Frontal cortex (tissue), 4 donors: Measurements from ENCODE around the gene AKAP7. TPM values are rescaled to one million over a fixed set of nuclear protein-coding genes. Genes with fewer than 3 reads are reported as not detected.
"Not testable (repeated sequence)": the region's sequence is repeated elsewhere in the genome, so short reads cannot be mapped to it uniquely, and the experiment has no call there.

ENCODE experiments used
- DNase-seq, 2 donors: peaks; one replicate each; pipeline ENCODE4 v3.0.0; 2012; ENCODE audit warnings: low spot score in 2 of 2
- FAIRE-seq: peaks from 2 replicates; lab custom pipeline; 2012; peaks lifted over from hg19 to GRCh38; lab: Jason Lieb, UNC
- total RNA-seq: library from RNA; depleted of rRNA; stranded (reverse); fragments of >200 nt; gene quantifications from one replicate; pipeline ENCODE4 v1.2.3, GENCODE V29; 2014
- donor health status: control.
- donor health status: control.
- donor health status: control.

AKAP7 gene
- total RNA-seq, 1 donor from 2014 or later = 205 TPM

DNA sequence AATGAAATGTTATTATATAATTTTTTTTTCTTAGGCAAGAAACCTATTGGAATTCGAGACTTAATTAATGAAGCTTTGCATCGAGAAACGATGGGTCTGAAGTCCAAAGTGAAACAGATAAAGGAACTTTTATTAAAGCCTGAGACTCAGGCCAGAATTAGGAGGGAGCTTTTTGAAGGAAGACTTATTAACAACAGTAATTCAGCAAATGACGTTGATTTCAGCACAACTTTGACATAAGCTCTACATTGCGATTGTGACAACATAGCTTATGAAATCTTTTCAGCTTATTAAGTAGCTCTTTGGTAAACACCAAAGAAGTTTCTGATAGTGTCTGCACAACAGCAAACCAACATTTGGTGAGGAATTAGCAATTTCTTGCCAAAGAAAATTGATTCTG lies 147.1 kb downstream of the AKAP7 start:
- FAIRE-seq = no peak

GRCh38 chr6:131283466-131284175 lies 148.4 kb downstream of the AKAP7 start:
- FAIRE-seq (no peak), DNase-seq (no peak)

More for the DNA sequence above, 147.1 kb downstream of the AKAP7 start:
- no peak for DNase-seq

DNA sequence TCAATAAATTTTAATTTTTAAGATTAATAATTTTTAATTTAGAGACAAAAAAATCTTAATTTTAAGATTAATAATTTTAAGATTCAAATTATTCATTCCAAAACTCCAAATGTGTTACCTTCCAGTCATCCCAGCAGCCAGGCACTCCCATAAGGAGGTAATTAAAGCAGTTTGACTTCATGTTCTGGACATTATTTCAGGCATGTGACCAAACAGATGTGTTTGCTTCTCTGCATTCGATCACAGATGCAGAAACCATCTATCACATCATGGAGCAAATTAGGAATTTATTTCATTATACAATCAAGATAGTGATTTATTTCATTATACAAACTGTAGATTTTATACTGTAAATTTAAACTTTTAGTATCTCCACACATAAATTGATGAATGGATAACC lies 150.3 kb downstream of the AKAP7 start:
- FAIRE-seq (no peak), DNase-seq (no peak)

GRCh38 chr6:131286469-131287040 lies 151.3 kb downstream of the AKAP7 start:
- DNase-seq (no peak), FAIRE-seq (no peak)

GRCh38 chr6:131288214-131288613 lies 152.9 kb downstream of the AKAP7 start:
- no peak for FAIRE-seq
- DNase-seq = no peak

GRCh38 chr6:131290955-131291354 lies 155.7 kb downstream of the AKAP7 start:
- DNase-seq (no peak), FAIRE-seq (no peak)

DNA sequence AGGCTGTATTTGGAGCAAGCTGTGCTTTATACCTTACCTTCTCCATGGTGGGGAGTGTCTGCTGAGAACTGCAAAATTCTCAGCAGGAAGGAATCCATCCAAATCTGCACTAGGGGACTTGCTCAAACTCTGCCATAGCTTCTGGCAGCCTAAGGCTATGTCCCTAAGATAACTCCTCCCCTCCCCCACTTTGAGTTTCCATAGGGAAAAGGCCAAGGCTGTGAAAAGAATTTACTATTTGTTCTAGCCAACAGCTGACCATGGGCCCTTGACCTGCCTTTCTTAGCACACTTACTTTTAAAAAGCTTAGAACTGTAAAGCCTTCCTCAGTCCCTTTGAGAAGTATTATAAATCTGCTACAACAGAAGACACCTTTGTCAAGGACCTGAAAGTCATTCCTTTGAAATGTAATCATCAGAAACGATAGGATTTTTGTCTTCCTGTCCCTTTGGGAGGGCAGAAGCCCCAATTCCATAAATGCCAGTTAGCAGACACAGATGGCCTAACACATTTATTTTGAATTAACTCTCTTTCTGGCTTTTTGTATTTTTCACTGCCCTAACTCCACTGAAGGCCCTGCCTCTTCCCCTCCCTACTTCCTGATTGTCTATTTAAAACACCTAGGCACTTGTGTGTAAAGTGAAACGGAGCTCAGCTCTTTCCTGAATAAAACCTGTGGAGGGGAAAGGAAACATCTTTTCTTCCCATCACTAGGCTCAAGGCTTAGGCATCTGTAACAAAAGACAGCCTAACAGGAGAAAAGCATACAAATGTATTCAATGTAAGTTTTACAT lies 157.1 kb downstream of the AKAP7 start:
- DNase-seq = no peak

DNA sequence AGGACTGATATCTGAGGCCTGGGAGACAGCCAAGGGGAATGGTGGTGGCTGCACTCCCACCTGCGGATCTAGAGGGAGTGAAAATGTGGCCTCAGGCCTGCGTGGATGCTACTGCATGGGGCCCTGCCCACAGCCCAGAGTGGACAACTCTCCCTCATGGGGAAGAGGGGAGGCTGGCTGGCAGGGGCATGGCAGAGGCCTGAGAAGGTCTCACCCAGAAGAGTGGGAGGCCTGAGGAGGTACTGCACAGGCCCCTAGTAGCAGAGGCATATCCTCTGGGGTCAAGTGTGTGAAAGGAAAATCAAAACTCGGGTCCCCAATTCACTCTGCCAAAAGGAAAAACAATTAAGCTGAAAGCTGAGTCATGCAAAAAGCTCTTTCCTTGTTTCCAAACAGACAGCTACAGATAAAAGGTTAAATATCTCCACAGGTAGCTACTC lies 158.2 kb downstream of the AKAP7 start:
- FAIRE-seq (no peak), DNase-seq (no peak)

More for the DNA sequence above, 157.1 kb downstream of the AKAP7 start:
- FAIRE-seq = no peak

DNA sequence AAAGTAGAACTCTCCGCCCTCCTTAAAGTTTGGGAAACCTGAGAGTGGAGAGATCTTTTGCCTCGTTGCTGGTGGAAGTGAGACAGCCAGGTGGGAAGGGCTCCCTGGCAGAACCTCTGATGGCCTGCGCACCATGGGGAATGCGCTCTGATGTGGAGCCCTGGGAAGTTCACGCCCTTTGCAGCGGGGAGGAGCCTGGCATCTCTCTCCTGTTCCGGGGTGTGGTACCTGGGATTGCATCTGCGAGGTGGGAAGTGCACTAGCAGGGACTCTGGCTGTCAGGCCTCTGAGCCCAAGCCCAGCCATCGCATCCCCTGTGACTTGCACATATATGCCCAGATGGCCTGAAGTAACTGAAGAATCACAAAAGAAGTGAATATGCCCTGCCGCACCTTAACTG lies 159.8 kb downstream of the AKAP7 start:
- DNase-seq (no peak), FAIRE-seq (no peak)

DNA sequence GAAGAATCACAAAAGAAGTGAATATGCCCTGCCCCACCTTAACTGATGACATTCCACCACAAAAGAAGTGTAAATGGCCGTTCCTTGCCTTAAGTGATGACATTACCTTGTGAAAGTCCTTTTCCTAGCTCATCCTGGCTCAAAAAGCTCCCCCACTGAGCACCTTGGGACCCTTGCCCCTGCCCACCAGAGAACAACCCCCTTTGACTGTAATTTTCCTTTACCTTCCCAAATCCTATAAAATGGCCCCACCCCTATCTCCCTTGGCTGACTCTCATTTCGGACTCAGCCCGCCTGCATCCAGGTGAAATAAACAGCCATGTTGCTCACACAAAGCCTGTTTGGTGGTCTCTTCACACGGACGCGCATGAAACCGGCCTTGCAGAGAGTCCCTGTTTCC lies 165.6 kb downstream of the AKAP7 start:
- FAIRE-seq, DNase-seq: not testable (repeated sequence)

DNA sequence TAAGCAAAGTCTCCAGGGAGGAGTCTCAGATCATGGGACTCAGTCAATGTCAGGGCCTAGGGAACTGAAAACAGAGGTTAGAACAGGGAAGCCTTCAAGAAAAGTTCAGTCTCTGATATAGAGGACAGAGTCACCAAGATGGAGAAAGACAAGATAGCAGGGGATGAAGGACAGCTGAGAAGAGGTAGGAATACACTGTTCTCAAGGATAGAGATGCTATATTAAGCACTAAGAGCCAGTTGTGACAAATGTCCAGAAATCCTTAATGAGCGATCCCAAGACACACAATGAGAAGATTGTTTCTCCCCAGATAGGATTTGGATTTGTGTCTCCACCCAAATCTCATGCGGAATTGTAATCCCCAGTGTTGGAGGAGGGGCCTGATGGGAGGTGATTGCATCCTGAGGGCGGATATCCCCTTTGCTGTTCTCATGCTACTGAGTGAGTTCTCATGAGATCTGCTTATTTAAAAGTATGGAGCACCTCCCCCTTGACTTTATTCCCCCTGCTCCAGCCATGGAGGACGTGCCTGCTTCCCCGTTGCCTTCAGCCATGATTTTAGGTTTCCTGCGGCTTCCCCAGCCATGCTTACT lies 168.2 kb downstream of the AKAP7 start:
- FAIRE-seq (no peak), DNase-seq (no peak)

DNA sequence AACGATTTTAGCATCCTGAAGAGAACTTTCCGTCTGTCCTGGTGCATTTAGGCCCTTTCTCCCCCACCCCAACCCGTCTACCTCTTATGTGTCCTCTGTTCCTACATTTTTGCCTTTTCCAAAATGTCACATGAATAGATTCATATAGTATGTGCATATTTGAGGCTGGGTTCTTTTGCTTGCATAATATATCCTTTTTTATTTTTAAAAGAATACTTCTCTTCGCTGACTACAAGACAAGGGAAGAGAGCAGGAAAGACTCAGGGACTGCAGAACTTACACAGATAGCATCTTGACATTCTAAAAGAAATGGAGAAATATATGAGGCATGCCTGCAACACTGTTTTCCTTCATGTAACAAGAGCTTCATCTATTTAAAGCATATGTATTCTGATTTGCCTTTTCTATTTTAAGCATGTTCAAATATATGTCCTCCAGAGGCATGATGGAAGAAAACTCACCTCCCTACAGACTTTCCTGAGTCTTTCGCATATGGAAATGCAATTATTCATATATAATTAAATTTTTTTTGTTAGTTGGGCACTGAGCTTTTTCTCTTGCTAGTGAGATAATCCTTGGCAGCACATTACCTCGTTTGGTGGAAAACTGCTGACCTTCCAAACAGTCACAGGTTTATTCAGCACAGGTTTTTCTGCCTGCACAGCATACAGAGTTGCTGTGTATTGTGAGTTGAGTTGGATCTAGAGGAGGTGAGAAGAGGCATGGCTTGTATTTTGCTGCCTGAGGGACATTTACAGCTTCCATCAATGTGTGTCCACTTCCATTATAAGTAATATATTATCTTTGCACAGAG lies 170.0 kb downstream of the AKAP7 start:
- DNase-seq (no peak), FAIRE-seq (no peak)

DNA sequence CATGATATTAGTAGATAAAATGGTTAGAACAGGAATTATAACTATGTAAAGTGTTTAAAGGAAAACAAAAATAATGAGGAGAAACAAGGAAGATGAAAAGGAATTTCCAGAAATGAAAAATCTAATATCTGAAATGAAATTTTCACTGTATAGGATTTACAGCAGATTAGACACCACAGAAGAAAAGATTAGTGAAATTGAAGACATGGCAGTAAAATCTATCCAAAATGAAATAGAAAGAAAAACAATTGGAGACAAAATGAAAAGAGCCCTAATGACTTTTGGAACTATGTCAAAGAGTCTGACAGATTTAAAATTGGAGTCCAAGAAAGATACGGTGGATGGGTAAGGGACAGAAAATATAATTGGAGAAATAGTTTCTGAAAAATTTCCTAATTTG lies 174.2 kb downstream of the AKAP7 start:
- DNase-seq (no peak), FAIRE-seq (no peak)

- FAIRE-seq (no peak), DNase-seq (no peak)
Measured at GRCh38 chr6:131314838-131315237, 179.6 kb downstream of the AKAP7 start.

- FAIRE-seq (no peak), DNase-seq (no peak)
Measured at GRCh38 chr6:131316654-131317053, 181.4 kb downstream of the AKAP7 start.

DNA sequence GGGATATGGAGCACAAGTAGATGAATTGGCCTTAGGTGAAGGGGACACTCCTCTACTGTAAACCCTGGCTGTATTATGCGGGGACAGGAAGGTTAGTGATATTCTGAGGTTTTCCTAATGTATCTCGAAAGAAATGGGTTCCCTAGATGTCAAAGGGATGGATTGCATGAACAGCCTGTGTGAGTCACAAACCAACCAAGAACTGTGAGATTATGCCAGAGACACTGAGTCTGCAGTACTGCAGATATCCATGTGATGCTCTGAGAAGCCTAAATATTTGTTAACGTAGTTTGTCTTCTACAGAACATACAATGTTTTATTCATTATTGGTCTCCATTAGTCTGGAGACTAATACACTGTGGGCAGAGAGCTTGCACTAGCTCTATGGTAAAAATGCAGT lies 182.2 kb downstream of the AKAP7 start:
- no peak for FAIRE-seq
- DNase-seq = no peak

- DNase-seq = no peak
- no peak for FAIRE-seq
Measured at GRCh38 chr6:131321589-131321988, 186.3 kb downstream of the AKAP7 start.

DNA sequence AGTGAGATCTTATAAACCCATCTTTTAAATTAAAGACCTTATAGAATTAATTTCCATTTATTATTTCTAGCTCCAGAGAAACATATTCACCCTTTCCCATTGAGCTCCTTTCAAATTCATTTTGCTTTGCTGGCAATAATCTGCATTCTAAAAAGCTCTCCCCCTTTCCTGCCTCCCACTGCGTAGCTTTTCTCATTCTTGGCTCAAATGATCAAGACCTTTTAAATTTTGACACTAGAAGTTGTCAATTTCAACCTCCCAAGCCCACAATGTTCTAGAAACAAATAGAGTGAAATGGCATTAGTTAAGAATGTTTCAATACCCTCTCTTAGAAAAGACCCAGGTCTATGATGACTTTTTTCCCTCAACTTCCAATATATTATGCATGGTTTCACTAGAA lies 186.9 kb downstream of the AKAP7 start:
- DNase-seq (no peak), FAIRE-seq (no peak)

- FAIRE-seq, DNase-seq: not testable (repeated sequence)
Measured at GRCh38 chr6:131325669-131326068, 190.4 kb downstream of the AKAP7 start.

DNA sequence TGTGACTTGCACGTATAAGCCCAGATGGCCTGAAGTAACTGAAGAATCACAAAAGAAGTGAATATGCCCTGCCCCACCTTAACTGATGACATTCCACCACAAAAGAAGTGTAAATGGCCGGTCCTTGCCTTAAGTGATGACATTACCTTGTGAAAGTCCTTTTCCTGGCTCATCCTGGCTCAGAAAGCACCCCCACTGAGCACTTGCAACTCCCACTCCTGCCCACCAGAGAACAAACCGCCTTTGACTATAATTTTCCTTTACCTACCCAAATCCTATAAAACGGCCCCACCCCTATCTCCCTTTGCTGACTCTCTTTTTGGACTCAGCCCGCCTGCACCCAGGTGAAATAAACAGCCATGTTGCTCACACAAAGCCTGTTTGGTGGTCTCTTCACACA lies 193.5 kb downstream of the AKAP7 start:
- not testable (repeated sequence) for DNase-seq, FAIRE-seq
